GM19023 (cell line): ENCODE results near the gene ECE1.
A peak's percentile ranks its signal among the peaks of the same experiment; 100 is the strongest.

Experiments used
- ATAC-seq: cut with Tn5 transposase; IDR thresholded peaks from one replicate; pipeline ENCODE4 v1.9.1; 2021; ENCODE audit warnings: mild to moderate bottlenecking, moderate library complexity; ENCODE audit not compliant: unreplicated experiment

Gene ECE1

GRCh38 chr1:21308847-21309652, 18.8 kb upstream of the ECE1 start:
- ATAC-seq = no peak

- no peak for ATAC-seq
Measured at GRCh38 chr1:21308330-21308729, 18.1 kb upstream of the ECE1 start.

GRCh38 chr1:21307663-21308305, 17.5 kb upstream of the ECE1 start:
- ATAC-seq = no peak

- ATAC-seq = no peak
Measured at GRCh38 chr1:21307210-21307609, 16.9 kb upstream of the ECE1 start.

GRCh38 chr1:21305900-21306189, 15.6 kb upstream of the ECE1 start:
- ATAC-seq = no peak

GRCh38 chr1:21305155-21305899, 15.1 kb upstream of the ECE1 start:
- ATAC-seq = no peak

- ATAC-seq = no peak
Measured at GRCh38 chr1:21304488-21304887, 14.2 kb upstream of the ECE1 start.

- no peak for ATAC-seq
Measured at GRCh38 chr1:21302747-21303715, 12.8 kb upstream of the ECE1 start.

GRCh38 chr1:21301794-21302440, 11.7 kb upstream of the ECE1 start:
- no peak for ATAC-seq

- no peak for ATAC-seq
Measured at GRCh38 chr1:21300774-21301173, 10.5 kb upstream of the ECE1 start.

- ATAC-seq = no peak
Measured at GRCh38 chr1:21299780-21300395, 9.6 kb upstream of the ECE1 start.

- ATAC-seq = no peak
Measured at GRCh38 chr1:21298981-21299391, 8.7 kb upstream of the ECE1 start.

GRCh38 chr1:21297975-21298374, 7.7 kb upstream of the ECE1 start:
- no peak for ATAC-seq

- ATAC-seq = no peak
Measured at GRCh38 chr1:21296509-21297354, 6.5 kb upstream of the ECE1 start.

- no peak for ATAC-seq
Measured at GRCh38 chr1:21295545-21295944, 5.3 kb upstream of the ECE1 start.

- ATAC-seq = no peak
Measured at GRCh38 chr1:21295002-21295401, 4.7 kb upstream of the ECE1 start.

- ATAC-seq = peak; percentile 58
Measured at GRCh38 chr1:21294266-21294989, 4.2 kb upstream of the ECE1 start.

- peak; percentile 32 for ATAC-seq
Measured at GRCh38 chr1:21293537-21294265, 3.4 kb upstream of the ECE1 start.
